GM21825 (cell line): ENCODE measurements around the gene UNC79.
"Not testable (repeated sequence)": the region's sequence is repeated elsewhere in the genome, so short reads cannot be mapped to it uniquely, and the experiment has no call there.

Source experiments
- ATAC-seq: cut with Tn5 transposase; IDR thresholded peaks from one replicate; pipeline ENCODE4 v1.9.1; 2021; ENCODE audit warnings: mild to moderate bottlenecking, moderate library complexity; ENCODE audit not compliant: unreplicated experiment

UNC79 gene

GRCh38 chr14:93430315-93431035, at the start of gene UNC79:
TSS of gene UNC79 (plus strand) at chr14:93430939. CDS start at chr14:93431030, 91 bp downstream.
- no peak for ATAC-seq

- no peak for ATAC-seq
These were observed 49.1 kb upstream of the UNC79 start for GRCh38 chr14:93381644-93382043.

- ATAC-seq: not testable (repeated sequence)
These were observed 46.5 kb upstream of the UNC79 start for GRCh38 chr14:93384256-93384655.

- ATAC-seq: no peak
These were observed 35.5 kb upstream of the UNC79 start for GRCh38 chr14:93395231-93395630.

GRCh38 chr14:93396456-93396855, 34.3 kb upstream of the UNC79 start:
- ATAC-seq: no peak

- no peak for ATAC-seq
These were observed 32.2 kb upstream of the UNC79 start for GRCh38 chr14:93398491-93398890.

- ATAC-seq: no peak
These were observed 27.8 kb upstream of the UNC79 start for GRCh38 chr14:93402951-93403350.

- ATAC-seq: no peak
These were observed 20.7 kb upstream of the UNC79 start for GRCh38 chr14:93410021-93410420.

GRCh38 chr14:93410893-93411292, 19.8 kb upstream of the UNC79 start:
- no peak for ATAC-seq

- ATAC-seq: not testable (repeated sequence)
These were observed 5.6 kb upstream of the UNC79 start for GRCh38 chr14:93425136-93425535.

- no peak for ATAC-seq
These were observed 4.0 kb upstream of the UNC79 start for GRCh38 chr14:93426750-93427149.

GRCh38 chr14:93431036-93431670, 414 bp downstream of the UNC79 start:
- no peak for ATAC-seq

GRCh38 chr14:93454224-93454623, 23.5 kb downstream of the UNC79 start:
- ATAC-seq: no peak

- no peak for ATAC-seq
These were observed 25.6 kb downstream of the UNC79 start for GRCh38 chr14:93456356-93456755.

- no peak for ATAC-seq
These were observed 27.5 kb downstream of the UNC79 start for GRCh38 chr14:93458234-93458633.

GRCh38 chr14:93462479-93462878, 31.7 kb downstream of the UNC79 start:
- no peak for ATAC-seq

GRCh38 chr14:93464271-93464670, 33.5 kb downstream of the UNC79 start:
- no peak for ATAC-seq

- no peak for ATAC-seq
These were observed 44.7 kb downstream of the UNC79 start for GRCh38 chr14:93475471-93475870.

GRCh38 chr14:93476305-93476704, 45.6 kb downstream of the UNC79 start:
- no peak for ATAC-seq

- ATAC-seq: not testable (repeated sequence)
These were observed 48.3 kb downstream of the UNC79 start for GRCh38 chr14:93479074-93479473.

GRCh38 chr14:93480867-93481266, 50.1 kb downstream of the UNC79 start:
- no peak for ATAC-seq

GRCh38 chr14:93481758-93482157, 51.0 kb downstream of the UNC79 start:
- no peak for ATAC-seq

GRCh38 chr14:93490001-93490400, 59.3 kb downstream of the UNC79 start:
- no peak for ATAC-seq
